HepG2 (cell line): Measurements from ENCODE around the gene MMAA. TPM values are rescaled to one million over a fixed set of nuclear protein-coding genes. Genes with fewer than 3 reads are reported as not detected.

Experiments
- ARNT ChIP-seq: fragments of 450-650 bp; IDR thresholded peaks from 2 replicates; pipeline ENCODE4 v1.6.1; 2017
- CAMTA2 ChIP-seq: sonication (generic); formaldehyde crosslinking; IDR thresholded peaks from 2 replicates; pipeline ENCODE4 v1.4.0; 2020; ENCODE audit warnings: mild to moderate bottlenecking, missing genetic modification reagents, borderline replicate concordance
- CHCHD3 ChIP-seq: sonication (generic); formaldehyde crosslinking; IDR thresholded peaks from 2 replicates; pipeline ENCODE4 v1.8.0; 2022; ENCODE audit warnings: mild to moderate bottlenecking, missing genetic modification reagents, moderate library complexity
- JARID2 ChIP-seq: sonication (generic); formaldehyde crosslinking; IDR thresholded peaks from 2 replicates; pipeline ENCODE4 v1.8.1; 2023; ENCODE audit warnings: missing genetic modification reagents, inconsistent platforms; ENCODE audit not compliant: insufficient replicate concordance
- KLF11 ChIP-seq: IDR thresholded peaks from 2 replicates; pipeline ENCODE4 v1.6.1; 2016; ENCODE audit warnings: missing compliant biosample characterization
- MIER2 ChIP-seq: IDR thresholded peaks from 2 replicates; pipeline ENCODE4 v1.6.1; 2016; ENCODE audit warnings: missing biosample characterization, missing genetic modification reagents
- SALL2 ChIP-seq: sonication (generic); formaldehyde crosslinking; IDR thresholded peaks from 2 replicates; pipeline ENCODE4 v1.8.1; 2023; ENCODE audit warnings: mild to moderate bottlenecking, missing genetic modification reagents, inconsistent platforms
- SP5 ChIP-seq: IDR thresholded peaks from 2 replicates; pipeline ENCODE4 v1.6.1; 2016; ENCODE audit warnings: low read depth, borderline replicate concordance
- TSC22D2 ChIP-seq: sonication (generic); formaldehyde crosslinking; IDR thresholded peaks from 2 replicates; pipeline ENCODE4 v1.5.1; 2020; ENCODE audit warnings: missing genetic modification reagents, mild to moderate bottlenecking, borderline replicate concordance
- ZC3H4 ChIP-seq: sonication (generic); formaldehyde crosslinking; IDR thresholded peaks from 2 replicates; pipeline ENCODE4 v1.4.0; 2020; ENCODE audit warnings: missing genetic modification reagents, borderline replicate concordance
- ZNF136 ChIP-seq: sonication (generic); formaldehyde crosslinking; IDR thresholded peaks from 2 replicates; pipeline ENCODE4 v1.8.1; 2022; ENCODE audit warnings: low read depth, mild to moderate bottlenecking, moderate library complexity, missing genetic modification reagents
- ZNF644 ChIP-seq: IDR thresholded peaks from 2 replicates; pipeline ENCODE4 v1.6.1; 2016; ENCODE audit warnings: low read depth
- ZNF782 ChIP-seq: sonication (generic); formaldehyde crosslinking; IDR thresholded peaks from 2 replicates; pipeline ENCODE4 v1.4.0; 2020; ENCODE audit warnings: missing genetic modification reagents, mild to moderate bottlenecking, borderline replicate concordance
- polyA plus RNA-seq, 8 experiments: library from polyadenylated mRNA; depleted of rRNA in 3 of 8; stranded (reverse) in 7 of 8; unstranded in 1 of 8; fragments of >200 nt; fragmentation: Illumina TruSeq in 4 of 8; extraction: Trizol in 4 of 8; gene quantifications; 2 replicates each; pipeline versions ENCODE4 v1.2.1 to v1.2.3, GENCODE V29; 2011 to 2016; ENCODE audit warnings: low read depth in 4 of 8, missing spikeins in 1 of 8, mixed read lengths in 1 of 8; ENCODE audit not compliant: insufficient read depth in 1 of 8
- total RNA-seq, 5 experiments: library from RNA; depleted of rRNA; stranded (reverse); fragments of >200 nt; fragmentation: Illumina TruSeq; extraction: Trizol; gene quantifications; 2 replicates each; pipeline ENCODE4 v1.2.3, GENCODE V29; 2016; ENCODE audit warnings: low read depth in 1 of 5
- TF ChIP-seq, protein P1 (sequence below): sonication (generic); formaldehyde crosslinking; conservative IDR thresholded peaks from 2 replicates; pipeline ENCODE4 v1.4.0; 2020; ENCODE audit warnings: mild to moderate bottlenecking, missing genetic modification reagents, moderate library complexity
- TF ChIP-seq, protein P2 (sequence below): sonication (generic); formaldehyde crosslinking; IDR thresholded peaks from 2 replicates; pipeline ENCODE4 v1.4.0; 2020; ENCODE audit warnings: missing genetic modification reagents, low read depth, mild to moderate bottlenecking, borderline replicate concordance
- TF ChIP-seq, protein P3 (sequence below): sonication (generic); formaldehyde crosslinking; IDR thresholded peaks from 2 replicates; pipeline ENCODE4 v1.8.0; 2022; ENCODE audit warnings: mild to moderate bottlenecking, missing genetic modification reagents
- TF ChIP-seq, protein P4 (sequence below): sonication (generic); formaldehyde crosslinking; IDR thresholded peaks from 2 replicates; pipeline ENCODE4 v1.4.0; 2020; ENCODE audit warnings: missing genetic modification reagents
- TF ChIP-seq, protein P5 (sequence below): sonication (generic); formaldehyde crosslinking; IDR thresholded peaks from 2 replicates; pipeline ENCODE4 v1.5.1; 2020; ENCODE audit warnings: missing genetic modification reagents, mild to moderate bottlenecking, borderline replicate concordance

The MMAA gene
- total and polyA plus RNA-seq, 2 of the 13 experiments (the other 11 are each of a cell fraction or from before 2014, with no cell fraction given): 1.3 to 2.8 TPM

DNA sequence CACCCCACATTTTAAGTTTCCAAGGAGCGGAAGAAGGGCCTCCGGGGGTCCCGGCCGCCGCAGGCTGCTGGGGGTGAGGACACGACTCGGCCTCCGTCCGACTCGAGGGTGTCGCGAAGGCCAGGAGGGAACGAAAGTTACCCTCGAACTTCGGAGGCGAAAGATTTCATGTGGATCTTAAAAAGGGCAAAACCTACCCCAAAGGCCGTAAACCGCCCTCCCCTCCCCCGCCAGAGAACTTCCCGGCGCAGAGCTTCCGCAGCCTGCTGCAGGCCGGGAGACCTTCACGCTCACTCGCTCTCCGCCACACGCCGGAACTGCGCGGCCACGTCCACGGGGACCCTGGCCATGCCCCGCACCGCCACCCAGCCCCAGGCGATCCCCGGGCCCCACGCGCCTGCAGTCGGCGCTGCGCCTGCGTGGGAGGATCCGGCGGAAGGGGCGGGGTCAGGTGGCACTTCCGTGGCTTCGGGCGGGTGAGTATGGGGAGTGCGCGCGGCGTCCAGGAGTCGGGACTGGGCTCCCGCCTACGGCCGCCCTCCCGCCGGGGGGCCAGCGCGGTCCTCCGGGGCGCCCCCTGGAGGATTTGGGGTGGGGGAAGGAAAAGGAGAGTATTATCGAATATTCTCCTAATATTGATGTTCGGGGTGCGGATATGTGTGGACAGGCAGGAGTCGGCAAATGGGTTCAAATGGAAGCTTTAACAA, at the start of gene MMAA (continued):
- TF ChIP-seq, protein P1, sequence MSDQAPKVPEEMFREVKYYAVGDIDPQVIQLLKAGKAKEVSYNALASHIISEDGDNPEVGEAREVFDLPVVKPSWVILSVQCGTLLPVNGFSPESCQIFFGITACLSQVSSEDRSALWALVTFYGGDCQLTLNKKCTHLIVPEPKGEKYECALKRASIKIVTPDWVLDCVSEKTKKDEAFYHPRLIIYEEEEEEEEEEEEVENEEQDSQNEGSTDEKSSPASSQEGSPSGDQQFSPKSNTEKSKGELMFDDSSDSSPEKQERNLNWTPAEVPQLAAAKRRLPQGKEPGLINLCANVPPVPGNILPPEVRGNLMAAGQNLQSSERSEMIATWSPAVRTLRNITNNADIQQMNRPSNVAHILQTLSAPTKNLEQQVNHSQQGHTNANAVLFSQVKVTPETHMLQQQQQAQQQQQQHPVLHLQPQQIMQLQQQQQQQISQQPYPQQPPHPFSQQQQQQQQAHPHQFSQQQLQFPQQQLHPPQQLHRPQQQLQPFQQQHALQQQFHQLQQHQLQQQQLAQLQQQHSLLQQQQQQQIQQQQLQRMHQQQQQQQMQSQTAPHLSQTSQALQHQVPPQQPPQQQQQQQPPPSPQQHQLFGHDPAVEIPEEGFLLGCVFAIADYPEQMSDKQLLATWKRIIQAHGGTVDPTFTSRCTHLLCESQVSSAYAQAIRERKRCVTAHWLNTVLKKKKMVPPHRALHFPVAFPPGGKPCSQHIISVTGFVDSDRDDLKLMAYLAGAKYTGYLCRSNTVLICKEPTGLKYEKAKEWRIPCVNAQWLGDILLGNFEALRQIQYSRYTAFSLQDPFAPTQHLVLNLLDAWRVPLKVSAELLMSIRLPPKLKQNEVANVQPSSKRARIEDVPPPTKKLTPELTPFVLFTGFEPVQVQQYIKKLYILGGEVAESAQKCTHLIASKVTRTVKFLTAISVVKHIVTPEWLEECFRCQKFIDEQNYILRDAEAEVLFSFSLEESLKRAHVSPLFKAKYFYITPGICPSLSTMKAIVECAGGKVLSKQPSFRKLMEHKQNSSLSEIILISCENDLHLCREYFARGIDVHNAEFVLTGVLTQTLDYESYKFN: peak; percentile 62; the same call in 1 of the 2 replicates
- TF ChIP-seq CHCHD3 (CRISPR knock-in tag) (peak; percentile 97; the same call in 1 of the 2 replicates), KLF11 (CRISPR knock-in tag) (no peak; the same call in 1 of the 2 replicates), SALL2 (CRISPR knock-in tag) (peak; percentile 53; the same call in 1 of the 2 replicates), ZNF136 (CRISPR knock-in tag) (peak; percentile 1; the same call in 1 of the 2 replicates), MIER2 (no peak), ZNF644 (CRISPR knock-in tag) (peak; percentile 46; the same call in 1 of the 2 replicates), ARNT (no peak), JARID2 (no peak), ZNF782 (CRISPR knock-in tag) (peak; percentile 58), SP5 (CRISPR knock-in tag) (peak; percentile 75; the same call in 1 of the 2 replicates), ZC3H4 (no peak), CAMTA2 (CRISPR knock-in tag) (peak; percentile 93; the same call in 1 of the 2 replicates), TSC22D2 (CRISPR knock-in tag) (peak; percentile 91; the same call in 1 of the 2 replicates)
- TF ChIP-seq, protein P2, sequence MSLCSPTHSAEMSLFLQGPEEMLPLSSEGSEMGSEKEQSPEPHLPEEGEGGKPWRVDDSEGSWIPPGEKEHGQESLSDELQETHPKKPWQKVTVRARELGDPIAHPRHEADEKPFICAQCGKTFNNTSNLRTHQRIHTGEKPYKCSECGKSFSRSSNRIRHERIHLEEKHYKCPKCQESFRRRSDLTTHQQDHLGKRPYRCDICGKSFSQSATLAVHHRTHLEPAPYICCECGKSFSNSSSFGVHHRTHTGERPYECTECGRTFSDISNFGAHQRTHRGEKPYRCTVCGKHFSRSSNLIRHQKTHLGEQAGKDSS: no peak; the same call in none of the 2 replicates
- TF ChIP-seq, protein P3, sequence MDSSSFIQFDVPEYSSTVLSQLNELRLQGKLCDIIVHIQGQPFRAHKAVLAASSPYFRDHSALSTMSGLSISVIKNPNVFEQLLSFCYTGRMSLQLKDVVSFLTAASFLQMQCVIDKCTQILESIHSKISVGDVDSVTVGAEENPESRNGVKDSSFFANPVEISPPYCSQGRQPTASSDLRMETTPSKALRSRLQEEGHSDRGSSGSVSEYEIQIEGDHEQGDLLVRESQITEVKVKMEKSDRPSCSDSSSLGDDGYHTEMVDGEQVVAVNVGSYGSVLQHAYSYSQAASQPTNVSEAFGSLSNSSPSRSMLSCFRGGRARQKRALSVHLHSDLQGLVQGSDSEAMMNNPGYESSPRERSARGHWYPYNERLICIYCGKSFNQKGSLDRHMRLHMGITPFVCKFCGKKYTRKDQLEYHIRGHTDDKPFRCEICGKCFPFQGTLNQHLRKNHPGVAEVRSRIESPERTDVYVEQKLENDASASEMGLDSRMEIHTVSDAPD (CRISPR knock-in tag): peak; percentile 53; the same call in 1 of the 2 replicates
- TF ChIP-seq, protein P4, sequence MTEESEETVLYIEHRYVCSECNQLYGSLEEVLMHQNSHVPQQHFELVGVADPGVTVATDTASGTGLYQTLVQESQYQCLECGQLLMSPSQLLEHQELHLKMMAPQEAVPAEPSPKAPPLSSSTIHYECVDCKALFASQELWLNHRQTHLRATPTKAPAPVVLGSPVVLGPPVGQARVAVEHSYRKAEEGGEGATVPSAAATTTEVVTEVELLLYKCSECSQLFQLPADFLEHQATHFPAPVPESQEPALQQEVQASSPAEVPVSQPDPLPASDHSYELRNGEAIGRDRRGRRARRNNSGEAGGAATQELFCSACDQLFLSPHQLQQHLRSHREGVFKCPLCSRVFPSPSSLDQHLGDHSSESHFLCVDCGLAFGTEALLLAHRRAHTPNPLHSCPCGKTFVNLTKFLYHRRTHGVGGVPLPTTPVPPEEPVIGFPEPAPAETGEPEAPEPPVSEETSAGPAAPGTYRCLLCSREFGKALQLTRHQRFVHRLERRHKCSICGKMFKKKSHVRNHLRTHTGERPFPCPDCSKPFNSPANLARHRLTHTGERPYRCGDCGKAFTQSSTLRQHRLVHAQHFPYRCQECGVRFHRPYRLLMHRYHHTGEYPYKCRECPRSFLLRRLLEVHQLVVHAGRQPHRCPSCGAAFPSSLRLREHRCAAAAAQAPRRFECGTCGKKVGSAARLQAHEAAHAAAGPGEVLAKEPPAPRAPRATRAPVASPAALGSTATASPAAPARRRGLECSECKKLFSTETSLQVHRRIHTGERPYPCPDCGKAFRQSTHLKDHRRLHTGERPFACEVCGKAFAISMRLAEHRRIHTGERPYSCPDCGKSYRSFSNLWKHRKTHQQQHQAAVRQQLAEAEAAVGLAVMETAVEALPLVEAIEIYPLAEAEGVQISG (CRISPR knock-in tag): peak; percentile 86
- TF ChIP-seq, protein P5, sequence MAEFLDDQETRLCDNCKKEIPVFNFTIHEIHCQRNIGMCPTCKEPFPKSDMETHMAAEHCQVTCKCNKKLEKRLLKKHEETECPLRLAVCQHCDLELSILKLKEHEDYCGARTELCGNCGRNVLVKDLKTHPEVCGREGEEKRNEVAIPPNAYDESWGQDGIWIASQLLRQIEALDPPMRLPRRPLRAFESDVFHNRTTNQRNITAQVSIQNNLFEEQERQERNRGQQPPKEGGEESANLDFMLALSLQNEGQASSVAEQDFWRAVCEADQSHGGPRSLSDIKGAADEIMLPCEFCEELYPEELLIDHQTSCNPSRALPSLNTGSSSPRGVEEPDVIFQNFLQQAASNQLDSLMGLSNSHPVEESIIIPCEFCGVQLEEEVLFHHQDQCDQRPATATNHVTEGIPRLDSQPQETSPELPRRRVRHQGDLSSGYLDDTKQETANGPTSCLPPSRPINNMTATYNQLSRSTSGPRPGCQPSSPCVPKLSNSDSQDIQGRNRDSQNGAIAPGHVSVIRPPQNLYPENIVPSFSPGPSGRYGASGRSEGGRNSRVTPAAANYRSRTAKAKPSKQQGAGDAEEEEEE (CRISPR knock-in tag): no peak
